Ectodermal cell (in vitro differentiated cells): ENCODE results near the gene R3HDM1. TPM values are rescaled to one million over a fixed set of nuclear protein-coding genes. Genes with fewer than 3 reads are reported as not detected.
"Not testable (repeated sequence)": the region's sequence is repeated elsewhere in the genome, so short reads cannot be mapped to it uniquely, and the experiment has no call there.

Source experiments
- H3K27ac ChIP-seq: 2 replicates; pipeline ENCODE4 v1.7.0; 2013; ENCODE audit warnings: mild to moderate bottlenecking, low read depth, low read length; ENCODE audit not compliant: insufficient read depth, poor library complexity, severe bottlenecking
- H3K27me3 ChIP-seq: 2 replicates; pipeline ENCODE4 v1.7.0; 2013; ENCODE audit warnings: mild to moderate bottlenecking, low read length; ENCODE audit not compliant: insufficient read depth, control insufficient read depth, poor library complexity, severe bottlenecking
- H3K36me3 ChIP-seq: one replicate; pipeline ENCODE4 v1.7.0; 2013; ENCODE audit warnings: low read length; ENCODE audit not compliant: control insufficient read depth, insufficient read depth
- H3K4me1 ChIP-seq: one replicate; pipeline ENCODE4 v1.7.0; 2013; ENCODE audit warnings: low read length; ENCODE audit not compliant: control insufficient read depth, insufficient read depth
- H3K4me3 ChIP-seq: 2 replicates; pipeline ENCODE4 v1.7.0; 2013; ENCODE audit warnings: low read depth, low read length, control low read depth; ENCODE audit not compliant: insufficient read depth
- H3K9me3 ChIP-seq: 2 replicates; pipeline ENCODE4 v1.7.0; 2013; ENCODE audit warnings: mild to moderate bottlenecking, low read length, moderate library complexity; ENCODE audit not compliant: control insufficient read depth
- WGBS, 2 experiments: methylation state at CpG; one replicate each; pipeline ENCODE4 v1.1.7; 2013; ENCODE audit warnings: missing lambda C conversion rate in 2 of 2; 5-methylcytosine and 5-hydroxymethylcytosine counted together
- polyA plus RNA-seq, 4 experiments: library from polyadenylated mRNA; stranded (reverse); fragments of 50-300 nt; gene quantifications; one replicate each; pipeline ENCODE4 v1.2.3, GENCODE V29; 2013

The R3HDM1 gene
- 65.5 TPM for polyA plus RNA-seq (2013, experiment 1 of 4)
- polyA plus RNA-seq (2013, experiment 2 of 4), result 69.1 TPM
- 61.1 TPM for polyA plus RNA-seq (2013, experiment 3 of 4)
- polyA plus RNA-seq (2013, experiment 4 of 4), result 73.2 TPM

DNA sequence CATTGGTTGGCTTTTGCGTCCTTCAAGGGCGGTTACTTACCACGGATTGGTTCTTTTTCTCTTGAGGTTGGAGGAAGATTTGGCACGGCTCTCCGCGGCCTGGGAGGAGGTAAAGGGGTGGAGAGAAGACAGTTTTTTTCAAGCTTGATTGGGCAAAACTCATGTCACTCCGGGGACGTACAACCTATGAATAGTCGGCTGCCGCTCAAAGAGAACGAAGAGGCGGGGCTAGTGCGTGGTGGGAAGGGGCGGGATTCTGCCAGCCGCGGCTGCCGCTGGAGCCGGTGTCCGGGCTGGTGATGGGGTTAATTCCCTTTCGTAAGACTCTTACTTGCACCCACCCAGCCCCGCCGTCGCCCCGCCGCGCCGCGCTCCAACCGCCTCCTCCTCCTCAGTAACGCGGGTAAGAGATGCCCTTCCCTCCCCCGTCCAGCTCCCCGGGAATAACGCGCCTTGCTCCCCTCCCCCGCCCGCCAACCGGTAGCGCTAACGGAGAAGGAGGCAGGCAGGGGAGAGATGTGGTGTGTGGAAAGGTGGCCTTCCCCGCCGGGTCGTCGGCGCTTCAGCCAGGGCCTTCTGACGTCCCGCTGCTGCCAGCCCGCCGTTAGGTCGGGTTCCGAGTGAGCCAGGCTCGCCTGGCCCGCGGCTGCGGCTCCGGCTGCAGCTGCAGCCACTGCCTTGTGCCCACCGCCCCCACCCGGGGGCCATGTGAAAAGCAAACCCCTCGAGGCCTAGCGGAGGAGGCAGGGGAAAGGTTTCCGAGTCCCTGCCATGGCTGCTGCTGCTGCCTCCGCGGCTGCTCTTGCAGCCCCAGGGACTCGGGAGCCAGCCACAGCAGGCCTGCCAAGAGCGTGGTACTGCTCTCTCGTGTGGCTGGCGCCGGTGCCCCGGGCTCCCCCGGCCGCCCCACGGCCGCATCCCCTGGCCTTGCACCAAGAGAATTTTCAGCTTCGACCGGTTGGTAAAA is at the start of gene R3HDM1:
Gene R3HDM1, plus strand, starts transcription at position 254 of the 967 bp plus-strand sequence. CDS start 73,362 bp downstream, outside the sequence.
- peaks cover 6% of the 10 kb centered on the region for H3K4me1 ChIP-seq
- 0% methylated on average over 68 to 75 of the region's 75 CpGs for WGBS, 2 experiments
- H3K36me3 ChIP-seq, result peaks cover 6% of the 10 kb centered on the region
- H3K9me3 ChIP-seq, result no peaks in the 10 kb centered on the region
- H3K27ac ChIP-seq, result peak within 1 kb of the TSS; percentile 95
- no peaks in the 10 kb centered on the region for H3K27me3 ChIP-seq
- peak within 1 kb of the TSS; percentile 97 for H3K4me3 ChIP-seq

DNA sequence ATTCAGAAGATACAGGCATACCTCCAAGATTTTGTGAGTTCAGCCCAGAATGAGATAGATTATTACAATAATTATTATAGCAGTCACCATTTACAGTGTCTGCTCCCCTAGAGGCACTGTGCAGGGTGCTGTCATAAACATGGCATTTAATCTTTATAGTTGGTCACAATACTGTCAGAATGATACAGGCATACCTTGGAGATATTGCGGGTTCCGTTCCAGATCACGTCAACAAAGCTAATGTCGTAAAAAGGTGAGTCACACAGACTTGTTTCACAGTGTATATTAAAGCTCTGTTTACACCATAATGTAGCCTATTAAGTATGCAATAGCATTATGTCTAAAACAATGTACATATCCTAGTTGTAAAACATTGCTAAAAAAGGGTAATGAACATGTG is 45.8 kb upstream of the R3HDM1 start:
- 98 to 100% methylated on average over 4 of the region's 4 CpGs for WGBS, 2 experiments
- Histone ChIP-seq H3K27me3 (no peaks in the 10 kb centered on the region), H3K36me3 (peaks cover 12% of the 10 kb centered on the region), H3K4me3 (no peak overlapping the region), H3K27ac (no peak overlapping the region), H3K4me1 (no peaks in the 10 kb centered on the region), H3K9me3 (no peaks in the 10 kb centered on the region)

- no peak overlapping the region for H3K27ac ChIP-seq
- no peaks in the 10 kb centered on the region for H3K9me3 ChIP-seq
- H3K4me3 ChIP-seq, result no peak overlapping the region
- no peaks in the 10 kb centered on the region for H3K4me1 ChIP-seq
- peaks cover 12% of the 10 kb centered on the region for H3K36me3 ChIP-seq
- H3K27me3 ChIP-seq, result no peaks in the 10 kb centered on the region
- no CpG with 5 or more reads among the region's 1 CpG for WGBS, 2 experiments
These were observed 40.9 kb upstream of the R3HDM1 start for GRCh38 chr2:135490376-135490775.

DNA sequence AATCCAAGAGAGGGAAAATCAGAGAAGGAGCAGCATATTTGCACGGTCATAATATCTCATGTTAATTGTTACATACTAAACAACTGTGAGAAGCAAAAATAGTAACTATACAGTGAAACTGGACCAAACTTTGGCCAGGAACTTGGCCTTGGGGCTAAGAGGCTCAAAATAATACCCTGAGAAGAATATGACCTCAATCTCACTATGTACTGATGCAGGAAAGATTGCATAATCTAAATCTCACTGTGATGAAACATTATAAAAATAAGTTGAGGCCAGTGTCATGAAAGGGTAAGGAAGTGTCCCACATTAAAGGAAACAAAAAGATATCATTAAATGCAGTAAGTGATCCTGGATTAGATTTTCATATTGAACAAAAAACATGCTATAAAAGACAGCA is 36.8 kb upstream of the R3HDM1 start:
- Histone ChIP-seq H3K27me3 (no peaks in the 10 kb centered on the region), H3K4me3 (no peak overlapping the region), H3K4me1 (no peaks in the 10 kb centered on the region), H3K9me3 (no peaks in the 10 kb centered on the region), H3K27ac (no peak overlapping the region), H3K36me3 (peaks cover 5% of the 10 kb centered on the region)
- WGBS, 2 experiments, result 80% methylated on average over 1 of the region's 1 CpG; no CpG with 5 or more reads in 1 of the 2 experiments

- Histone ChIP-seq H3K36me3 (peaks cover 7% of the 10 kb centered on the region), H3K27me3 (no peaks in the 10 kb centered on the region), H3K27ac (no peak overlapping the region), H3K4me1 (no peaks in the 10 kb centered on the region), H3K4me3 (no peak overlapping the region), H3K9me3 (no peaks in the 10 kb centered on the region)
- WGBS, 2 experiments, result 87 to 96% methylated on average over 2 of the region's 2 CpGs
These were observed 36.4 kb upstream of the R3HDM1 start for GRCh38 chr2:135494917-135495316.

DNA sequence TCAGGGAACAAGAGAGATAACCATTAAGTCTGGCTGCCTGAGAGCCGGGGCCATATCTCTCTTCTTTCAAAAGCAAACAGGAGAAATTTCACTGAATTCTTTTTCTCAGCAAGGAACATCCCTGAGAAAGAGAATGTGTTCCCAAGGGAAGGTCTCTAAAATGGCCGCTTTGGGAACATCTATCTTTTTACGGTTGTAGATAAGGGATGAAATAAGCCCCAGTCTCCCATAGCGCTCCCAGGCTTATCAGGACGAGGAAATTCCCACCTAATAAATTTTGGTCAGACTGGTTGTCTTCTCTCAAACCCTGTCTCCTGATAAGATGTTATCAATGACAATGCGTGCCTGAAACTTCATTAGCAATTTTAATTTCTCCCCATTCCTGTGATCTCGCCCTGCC is 32.7 kb upstream of the R3HDM1 start:
- H3K27ac ChIP-seq, H3K9me3 ChIP-seq, H3K4me3 ChIP-seq, H3K4me1 ChIP-seq, H3K27me3 ChIP-seq: not testable (repeated sequence)
- WGBS, 2 experiments, result 94% methylated on average over 7 of the region's 7 CpGs
- H3K36me3 ChIP-seq, result peaks cover 16% of the 10 kb centered on the region

- no peak overlapping the region for H3K27ac ChIP-seq
- H3K4me1 ChIP-seq, result no peaks in the 10 kb centered on the region
- no CpG with 5 or more reads among the region's 1 CpG for WGBS, 2 experiments
- H3K36me3 ChIP-seq, result peaks cover 11% of the 10 kb centered on the region
- H3K9me3 ChIP-seq, result no peaks in the 10 kb centered on the region
- H3K4me3 ChIP-seq, result no peak overlapping the region
- H3K27me3 ChIP-seq, result no peaks in the 10 kb centered on the region
These were observed 26.5 kb upstream of the R3HDM1 start for GRCh38 chr2:135504811-135505210.

DNA sequence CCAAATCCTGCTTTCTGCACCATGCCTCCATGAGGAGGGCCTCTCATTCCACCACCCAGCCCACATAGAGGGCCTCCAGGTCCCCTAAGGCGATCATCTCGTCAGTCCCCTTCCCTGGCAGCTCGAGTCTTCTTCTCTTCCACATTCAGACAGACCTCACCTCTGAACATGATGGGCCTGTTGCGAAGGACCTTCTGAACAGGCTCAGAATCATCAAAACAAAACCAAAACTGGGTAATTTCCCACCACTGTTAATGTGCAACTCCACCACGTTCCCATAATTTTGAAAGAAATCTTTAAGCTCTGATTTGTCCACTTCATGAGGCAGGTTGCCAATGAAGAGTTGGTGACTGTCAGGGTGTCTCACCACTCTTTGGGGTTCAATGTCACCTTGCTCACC is 20.7 kb upstream of the R3HDM1 start:
- WGBS, 2 experiments, result 92 to 95% methylated on average over 5 of the region's 5 CpGs
- no peaks in the 10 kb centered on the region for H3K27me3 ChIP-seq

DNA sequence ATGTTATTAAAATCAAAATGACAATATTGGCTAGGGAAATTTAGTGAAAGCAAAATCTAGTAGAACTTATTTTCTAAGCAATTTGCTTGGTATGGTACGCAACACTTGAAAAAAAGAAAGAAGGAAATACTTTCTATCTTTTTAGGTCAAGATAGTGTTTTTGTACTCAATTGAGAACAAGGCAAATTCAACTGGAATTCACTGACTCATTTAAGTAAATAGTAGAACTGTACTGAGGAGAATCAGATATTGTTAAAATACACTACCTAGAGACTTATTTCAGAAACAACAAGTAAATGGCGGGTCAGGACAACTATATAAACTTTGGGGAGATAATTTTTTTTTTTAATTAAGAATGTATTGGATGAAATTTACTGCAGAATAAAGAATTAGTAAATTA is 19.2 kb upstream of the R3HDM1 start:
- no peak overlapping the region for H3K27ac ChIP-seq
- H3K4me3 ChIP-seq, result no peak overlapping the region
- H3K27me3 ChIP-seq, result no peaks in the 10 kb centered on the region
- no peaks in the 10 kb centered on the region for H3K4me1 ChIP-seq
- peaks cover 3% of the 10 kb centered on the region for H3K9me3 ChIP-seq
- WGBS, 2 experiments, result 100% methylated on average over 1 of the region's 2 CpGs
- H3K36me3 ChIP-seq, result peaks cover 15% of the 10 kb centered on the region

More for the DNA sequence above, 20.7 kb upstream of the R3HDM1 start:
- Histone ChIP-seq H3K36me3 (peaks cover 12% of the 10 kb centered on the region), H3K27ac (no peak overlapping the region), H3K4me1 (no peaks in the 10 kb centered on the region), H3K9me3 (no peaks in the 10 kb centered on the region), H3K4me3 (no peak overlapping the region)

- H3K9me3 ChIP-seq, result no peaks in the 10 kb centered on the region
- H3K4me3 ChIP-seq, result no peak overlapping the region
- no peak overlapping the region for H3K27ac ChIP-seq
- WGBS, 2 experiments, result 89 to 92% methylated on average over 1 of the region's 1 CpG
- no peaks in the 10 kb centered on the region for H3K27me3 ChIP-seq
- no peaks in the 10 kb centered on the region for H3K4me1 ChIP-seq
- H3K36me3 ChIP-seq, result peaks cover 8% of the 10 kb centered on the region
These were observed 5.5 kb upstream of the R3HDM1 start for GRCh38 chr2:135525786-135526185.
